Bone marrow (tissue), 2 donors: ENCODE data around the gene ZNF81.
"Not testable (repeated sequence)": the region's sequence is repeated elsewhere in the genome, so short reads cannot be mapped to it uniquely, and the experiment has no call there.

Experiments used
- DNase-seq, 2 donors: peaks; one replicate each; lab custom pipeline; 2025; lab: John Stamatoyannopoulos, UW

The ZNF81 gene

GRCh38 chrX:47836164-47837072, at the start of gene ZNF81:
Gene ZNF81 (plus strand): TSS chrX:47836902. CDS start chrX:47846268, 9,366 bp downstream.
- peak; percentile 72 to 76 for DNase-seq

- DNase-seq: no peak
Measured at GRCh38 chrX:47796433-47796906, 40.2 kb upstream of the ZNF81 start.

- no peak for DNase-seq
Measured at GRCh38 chrX:47797084-47797483, 39.6 kb upstream of the ZNF81 start.

GRCh38 chrX:47798861-47799260, 37.8 kb upstream of the ZNF81 start:
- no peak for DNase-seq

GRCh38 chrX:47802589-47802988, 34.1 kb upstream of the ZNF81 start:
- DNase-seq: no peak

GRCh38 chrX:47803103-47803502, 33.6 kb upstream of the ZNF81 start:
- not testable (repeated sequence) for DNase-seq

- no peak for DNase-seq
Measured at GRCh38 chrX:47804315-47804714, 32.4 kb upstream of the ZNF81 start.

GRCh38 chrX:47805844-47806243, 30.9 kb upstream of the ZNF81 start:
- DNase-seq: not testable (repeated sequence)

- DNase-seq: not testable (repeated sequence)
Measured at GRCh38 chrX:47806415-47807271, 30.1 kb upstream of the ZNF81 start.

- not testable (repeated sequence) for DNase-seq
Measured at GRCh38 chrX:47807272-47807538, 29.5 kb upstream of the ZNF81 start.

GRCh38 chrX:47807548-47807947, 29.2 kb upstream of the ZNF81 start:
- no peak for DNase-seq

- no peak for DNase-seq
Measured at GRCh38 chrX:47808904-47809788, 27.6 kb upstream of the ZNF81 start.

GRCh38 chrX:47814851-47815250, 21.9 kb upstream of the ZNF81 start:
- DNase-seq: no peak

GRCh38 chrX:47815901-47816845, 20.5 kb upstream of the ZNF81 start:
- DNase-seq: no peak

GRCh38 chrX:47817421-47817820, 19.3 kb upstream of the ZNF81 start:
- DNase-seq: no peak

GRCh38 chrX:47817897-47818296, 18.8 kb upstream of the ZNF81 start:
- no peak for DNase-seq

- no peak for DNase-seq
Measured at GRCh38 chrX:47828984-47829383, 7.7 kb upstream of the ZNF81 start.

GRCh38 chrX:47831788-47832187, 4.9 kb upstream of the ZNF81 start:
- peak; percentile 2 to 21 for DNase-seq

- no peak for DNase-seq
Measured at GRCh38 chrX:47838361-47838760, 1.7 kb downstream of the ZNF81 start.

GRCh38 chrX:47840111-47840510, 3.4 kb downstream of the ZNF81 start:
- DNase-seq: no peak

- no peak for DNase-seq
Measured at GRCh38 chrX:47843363-47843762, 6.7 kb downstream of the ZNF81 start.
